ENCODE measurements around the gene ARID1B.

The ARID1B gene

DNA sequence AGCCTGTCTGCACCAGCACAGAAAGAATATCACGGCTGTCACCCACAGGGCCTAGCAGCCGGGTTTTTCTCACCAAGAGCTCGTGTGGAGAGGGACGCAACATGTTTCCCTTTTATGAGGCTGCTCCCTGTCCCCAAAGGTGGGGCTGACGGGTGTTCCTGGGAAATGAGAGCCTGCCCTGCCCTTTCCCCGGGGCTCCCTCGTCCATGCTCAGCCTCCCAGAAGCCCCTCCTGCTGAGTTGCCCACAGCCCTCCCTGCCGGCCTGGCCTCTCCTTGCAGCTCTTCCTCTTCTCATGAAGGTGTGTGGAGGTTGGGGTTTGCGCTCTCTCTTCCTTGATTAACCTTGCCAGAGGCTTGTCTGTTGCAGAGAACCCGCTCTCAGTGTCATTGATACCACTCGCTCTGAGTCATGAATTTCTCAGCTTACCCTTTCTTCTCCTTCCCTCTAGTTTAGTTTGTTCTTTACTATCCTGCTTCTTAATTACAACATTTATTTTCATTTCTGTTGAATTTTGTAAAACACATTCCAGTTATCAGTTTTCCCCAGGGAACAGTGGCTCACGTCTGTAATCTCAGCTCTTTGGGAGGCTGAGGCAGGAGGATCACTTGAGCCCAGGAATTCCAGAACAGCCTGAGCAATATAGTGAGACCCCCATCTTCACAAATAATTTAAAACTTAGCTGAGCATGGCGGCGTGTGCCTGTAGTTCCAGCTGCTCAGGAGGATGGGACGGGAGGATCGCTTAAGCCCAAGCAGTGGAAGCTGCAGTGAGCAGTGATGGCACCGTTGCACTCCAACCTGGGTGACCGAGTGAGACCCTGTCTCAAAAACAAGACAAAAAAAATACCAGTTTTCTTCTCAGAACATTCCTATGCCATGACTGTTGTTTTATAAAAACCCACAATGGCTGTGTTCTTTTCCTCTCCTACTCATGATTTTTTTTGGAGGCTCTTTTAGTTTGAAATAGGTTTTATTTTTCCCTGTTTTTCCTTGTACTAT lies 442.3 kb downstream of the ARID1B start:
- DNase-seq (ENCODE audit: low read depth in 4 of 4, low spot score in 1 of 4), result no peak

DNA sequence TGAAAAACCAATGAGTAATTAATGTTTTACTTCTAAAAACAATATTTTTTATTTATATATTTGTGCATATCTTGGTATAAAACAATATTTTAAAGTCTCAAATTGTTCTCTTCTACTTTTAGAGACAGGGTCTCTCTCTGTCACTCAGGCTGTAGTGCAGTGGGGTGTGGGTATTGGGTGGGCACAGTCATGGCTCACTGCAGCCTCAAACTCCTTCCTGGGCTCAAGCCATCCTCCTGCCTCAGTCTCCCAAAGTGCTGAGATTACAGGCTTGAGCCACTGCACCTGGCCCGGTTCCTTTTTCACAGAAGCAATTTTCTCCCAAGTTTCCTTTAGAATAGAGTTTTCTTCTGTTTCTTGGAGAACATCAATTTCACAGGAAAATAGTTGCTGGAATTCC lies 443.3 kb downstream of the ARID1B start:
- no peak for DNase-seq (ENCODE audit: low read depth in 4 of 4, low spot score in 1 of 4)

DNA sequence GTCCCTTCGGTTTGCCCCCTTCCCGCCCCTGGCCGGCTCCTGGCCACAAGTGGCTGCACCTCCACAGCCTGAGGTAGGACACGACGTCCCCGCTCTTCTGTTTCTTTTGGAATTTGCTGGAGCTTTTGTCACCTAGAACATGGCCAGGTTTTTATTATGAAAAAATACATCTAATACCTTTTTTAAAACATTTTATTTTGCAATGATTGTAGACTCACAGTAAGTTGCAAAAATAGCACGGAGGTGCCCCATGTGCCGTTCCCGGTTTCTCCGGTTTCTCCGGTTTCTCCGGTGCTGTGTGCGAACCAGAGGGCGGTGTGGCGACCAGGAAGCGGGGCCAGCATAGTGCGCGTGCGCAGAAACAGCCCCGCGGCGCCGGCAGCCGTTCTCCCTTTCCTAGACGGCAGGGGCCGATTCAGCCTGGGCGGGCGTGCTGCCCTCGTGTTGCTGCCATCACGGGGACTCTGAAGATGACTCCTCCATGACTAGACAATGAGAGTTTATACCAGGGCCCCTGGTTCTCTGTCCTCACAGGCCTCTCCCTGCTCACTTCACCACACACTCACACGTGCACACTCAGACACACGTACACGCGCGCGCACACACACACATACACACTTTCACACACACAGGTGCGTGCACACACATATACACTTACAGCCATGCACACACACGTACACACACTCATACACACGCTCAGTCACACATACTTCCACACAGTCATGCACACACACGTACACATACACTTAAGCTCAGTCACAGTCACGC lies 444.1 kb downstream of the ARID1B start:
- DNase-seq (ENCODE audit: low read depth in 4 of 4, low spot score in 1 of 4), result peak; percentile 60 to 77 (median 72)

DNA sequence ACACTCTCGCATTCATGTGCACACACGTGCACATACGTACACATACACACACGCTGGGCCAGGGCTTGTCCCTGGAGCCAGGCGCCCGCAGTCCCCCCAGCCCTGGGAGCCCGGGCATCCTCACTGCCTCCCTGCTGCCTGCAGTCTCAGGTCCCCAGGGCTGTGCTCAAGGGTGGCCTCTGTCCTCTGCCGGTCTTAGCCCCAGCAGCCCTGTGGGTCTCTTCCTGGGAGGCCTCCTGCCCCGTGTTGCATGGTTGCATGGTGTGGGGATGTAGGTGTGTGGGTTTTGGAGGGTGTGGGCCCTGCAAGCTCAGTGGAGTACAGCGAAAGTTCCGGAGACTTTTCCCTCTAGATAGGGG lies 444.6 kb downstream of the ARID1B start:
- no peak for DNase-seq (ENCODE audit: low read depth in 4 of 4, low spot score in 1 of 4)

DNA sequence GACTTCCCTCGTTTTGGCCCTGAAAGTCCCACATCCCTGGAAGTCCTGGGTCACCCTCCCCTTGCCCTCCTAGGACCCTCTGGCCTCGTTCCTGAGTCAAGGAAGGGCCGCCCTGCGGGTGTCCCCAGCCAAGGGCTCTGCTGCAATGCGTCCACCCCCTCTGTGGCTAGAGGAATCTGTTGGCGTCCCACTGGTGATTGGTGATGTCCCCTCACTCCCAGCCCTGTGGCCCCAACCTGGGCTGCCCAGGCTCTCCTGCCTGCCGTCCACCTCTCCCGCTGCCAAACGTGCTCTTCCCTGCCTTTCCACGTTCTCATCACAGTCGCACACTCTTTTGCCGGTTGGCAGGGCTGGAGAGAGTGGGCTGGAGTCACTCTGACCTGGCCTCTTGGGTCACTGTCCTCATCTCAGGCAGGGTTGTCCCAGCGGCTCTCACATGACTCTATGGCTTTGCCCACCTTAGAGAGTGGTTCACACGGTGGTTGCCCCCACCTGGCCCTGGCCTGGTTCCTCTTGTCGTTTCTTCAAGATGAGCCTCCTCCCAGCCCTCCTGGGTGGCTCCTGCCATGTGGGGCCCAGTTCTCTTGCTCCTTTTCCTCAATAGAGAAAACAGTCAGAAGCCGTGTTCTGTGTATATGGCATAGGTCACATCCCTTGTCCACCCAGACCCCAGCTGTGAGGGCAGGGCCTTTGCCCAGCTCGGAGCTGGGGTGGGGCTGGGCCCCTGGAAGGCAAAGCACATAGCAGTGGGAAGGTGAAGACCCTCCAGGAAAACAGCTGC lies 445.2 kb downstream of the ARID1B start:
- DNase-seq (ENCODE audit: low read depth in 4 of 4, low spot score in 1 of 4), result no peak

DNA sequence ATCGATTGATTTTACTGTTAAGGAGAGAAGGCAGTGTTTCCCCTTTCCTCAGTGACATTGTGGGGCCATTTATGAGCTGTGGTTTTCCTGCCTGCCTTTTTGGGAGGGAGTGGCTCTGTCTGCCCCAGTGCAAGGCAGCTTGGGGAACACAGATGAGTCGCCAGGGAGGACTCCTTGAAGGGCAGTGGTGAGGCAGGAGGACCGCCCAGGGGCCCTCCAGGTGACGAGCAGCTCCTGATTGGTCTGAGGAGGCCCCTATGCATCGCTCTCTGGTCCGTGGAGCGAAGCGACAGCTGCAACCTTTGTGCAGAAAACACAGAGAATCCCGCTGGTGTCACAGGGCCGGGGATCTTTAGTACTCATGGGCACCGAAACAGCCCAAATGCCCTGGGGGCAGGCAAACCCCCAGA lies 445.8 kb downstream of the ARID1B start:
- no peak for DNase-seq (ENCODE audit: low read depth in 4 of 4, low spot score in 1 of 4)

DNA sequence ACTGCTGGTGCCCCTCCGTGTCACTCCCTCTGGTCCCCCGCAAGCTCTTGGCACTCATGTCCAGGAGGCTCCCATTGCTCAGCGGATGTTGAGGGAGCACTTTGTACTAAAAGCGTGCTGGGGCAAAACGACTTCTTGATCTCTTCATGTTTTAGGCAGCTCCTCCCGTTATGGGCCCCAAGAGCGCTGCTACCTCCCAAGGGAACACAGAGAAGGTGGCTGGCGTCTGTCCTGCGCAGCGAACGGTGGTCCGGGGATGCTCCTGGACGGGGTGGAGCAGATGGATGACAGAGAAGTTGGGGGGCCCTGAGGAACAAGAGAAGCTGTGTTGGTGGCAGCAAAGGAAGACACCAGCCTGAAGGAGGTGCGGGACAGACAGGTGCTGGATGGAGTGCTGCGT lies 446.3 kb downstream of the ARID1B start:
- DNase-seq (ENCODE audit: low read depth in 4 of 4, low spot score in 1 of 4), result no peak

DNA sequence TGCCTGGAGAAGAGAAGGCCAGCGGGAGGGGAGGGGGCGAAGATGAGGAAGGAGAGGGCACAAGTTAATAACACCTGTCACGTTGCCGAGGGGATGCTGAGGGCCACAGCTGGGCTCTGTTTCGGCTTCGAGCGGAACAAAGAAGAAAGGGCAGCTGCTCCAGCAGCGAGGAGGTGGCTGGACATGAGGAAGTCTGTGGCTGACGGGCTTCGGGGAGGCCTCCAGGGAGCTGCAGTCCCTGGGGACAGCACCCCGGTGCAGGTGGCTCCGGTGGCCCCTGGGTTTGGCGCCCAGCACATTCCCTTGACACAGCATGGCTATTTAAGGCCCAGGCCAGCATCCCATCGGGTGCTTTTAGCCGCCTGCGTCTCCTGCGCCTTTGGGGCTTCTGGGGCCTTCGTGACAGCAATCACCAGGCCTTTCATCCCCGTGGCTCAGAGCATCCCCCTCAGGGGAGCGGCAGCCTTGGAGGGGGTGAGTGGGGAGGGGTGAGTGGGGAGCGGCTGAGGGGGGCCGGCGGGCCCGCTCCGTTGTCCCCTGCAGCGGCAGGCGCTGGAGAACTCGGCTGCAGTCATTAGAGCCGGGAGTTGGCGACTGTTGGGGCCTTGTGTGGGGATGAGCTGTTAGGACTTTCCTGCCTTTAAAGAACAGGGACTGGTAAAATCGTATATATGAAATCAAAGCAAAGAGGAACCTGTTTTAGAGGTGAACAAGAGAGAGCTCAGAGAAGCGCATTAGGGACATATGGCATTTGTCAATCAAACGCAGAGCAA lies 447.2 kb downstream of the ARID1B start:
- DNase-seq (ENCODE audit: low read depth in 4 of 4, low spot score in 1 of 4), result no peak

DNA sequence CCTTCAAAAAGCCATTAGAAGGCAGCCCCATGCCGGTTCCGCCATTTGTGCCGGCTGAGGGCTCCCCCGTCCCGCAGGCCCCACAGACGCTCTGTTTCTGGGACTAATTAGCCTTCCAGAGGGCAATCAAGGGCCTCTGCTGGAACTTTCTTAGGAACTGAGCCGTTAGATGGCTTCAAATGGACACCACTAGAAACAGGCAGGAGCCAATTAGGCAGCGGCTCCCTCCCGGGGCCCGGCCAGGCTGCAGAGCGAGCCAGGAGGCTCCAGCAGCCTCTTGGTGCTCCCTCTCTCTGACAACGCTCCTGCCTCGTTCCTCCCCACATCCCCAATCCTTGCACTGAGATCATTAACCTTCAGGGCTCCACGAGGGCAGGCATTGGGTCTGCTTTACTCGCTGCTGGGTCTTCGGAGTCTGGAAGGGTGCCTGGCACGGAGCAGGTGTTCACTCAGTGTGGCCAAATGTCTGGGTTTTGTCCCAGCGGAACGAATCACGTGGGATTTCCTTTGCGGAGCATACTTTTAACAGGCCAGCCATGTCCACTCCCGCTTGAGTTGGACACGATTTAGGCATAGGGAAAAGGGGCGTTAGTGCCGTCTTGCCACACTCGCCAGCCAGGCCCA lies 447.9 kb downstream of the ARID1B start:
- DNase-seq (ENCODE audit: low read depth in 4 of 4, low spot score in 1 of 4), result no peak

DNA sequence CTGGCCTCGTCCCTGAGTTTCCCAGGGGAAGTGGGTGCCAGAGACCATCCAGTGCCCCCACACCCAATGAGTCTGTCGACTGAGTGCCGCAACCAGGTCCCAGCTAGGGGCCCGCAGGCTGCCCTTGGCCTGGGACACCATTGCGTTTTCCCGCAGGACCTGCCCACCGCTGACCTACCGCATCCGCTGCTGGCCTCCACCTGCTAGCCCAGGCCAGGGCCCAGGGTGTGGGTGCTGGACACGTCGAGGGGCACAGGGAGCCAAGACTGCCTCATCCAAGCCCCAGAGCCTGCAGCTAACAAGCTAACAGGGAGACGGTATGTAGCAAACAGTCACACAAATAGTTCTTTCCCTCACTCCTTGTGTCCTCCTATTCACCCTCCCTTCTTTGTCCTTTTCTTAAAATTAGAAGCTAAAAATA lies 448.4 kb downstream of the ARID1B start:
- no peak for DNase-seq (ENCODE audit: low read depth in 4 of 4, low spot score in 1 of 4)

DNA sequence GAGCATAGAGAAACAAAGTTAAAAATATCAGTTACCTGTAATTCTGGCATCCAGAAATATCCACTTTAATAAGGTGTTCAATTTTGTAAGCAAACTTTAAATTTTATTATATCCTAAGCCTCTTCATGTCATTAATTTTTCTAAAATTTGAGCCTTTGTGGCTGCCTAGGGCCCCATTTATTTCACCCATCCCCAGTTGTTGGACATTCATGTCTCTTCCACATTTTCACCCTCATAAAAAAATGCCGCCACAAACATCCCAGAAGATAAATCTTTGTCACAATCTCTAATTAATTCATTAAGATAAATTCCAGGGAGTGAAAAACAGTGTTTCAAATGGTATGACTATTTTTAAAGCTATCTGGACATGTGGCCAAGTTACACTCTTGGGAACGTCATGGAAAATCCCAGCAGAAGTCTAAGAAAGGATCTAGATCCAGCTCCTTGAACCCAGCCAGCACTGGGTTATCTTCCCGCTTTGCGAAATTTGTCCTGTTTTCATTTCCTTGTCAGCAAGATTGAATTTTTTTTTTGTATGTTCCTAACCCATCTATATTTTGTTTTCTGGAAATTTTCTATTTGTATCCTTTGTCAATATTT lies 448.9 kb downstream of the ARID1B start:
- no peak for DNase-seq (ENCODE audit: low read depth in 4 of 4, low spot score in 1 of 4)

DNA sequence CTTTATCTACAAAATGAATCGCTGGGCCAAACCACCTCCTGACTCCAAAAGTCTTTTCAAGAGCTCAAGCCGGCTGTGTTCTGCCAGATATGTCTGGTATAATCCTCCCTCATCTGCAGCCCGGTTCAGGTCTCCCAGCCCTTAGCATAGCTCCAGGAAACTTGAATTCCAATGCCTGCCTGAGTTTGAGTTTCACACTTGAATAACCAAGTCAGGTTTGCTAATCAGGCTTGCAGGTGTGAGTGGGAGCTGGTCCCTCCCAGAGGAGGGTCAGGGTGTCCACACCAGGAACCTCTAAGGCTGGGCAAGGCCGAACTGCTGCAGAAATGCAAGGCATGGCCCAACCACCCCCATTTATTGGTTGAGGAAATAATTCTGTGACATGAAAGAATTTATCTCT lies 449.6 kb downstream of the ARID1B start:
- no peak for DNase-seq (ENCODE audit: low read depth in 4 of 4, low spot score in 1 of 4)

DNA sequence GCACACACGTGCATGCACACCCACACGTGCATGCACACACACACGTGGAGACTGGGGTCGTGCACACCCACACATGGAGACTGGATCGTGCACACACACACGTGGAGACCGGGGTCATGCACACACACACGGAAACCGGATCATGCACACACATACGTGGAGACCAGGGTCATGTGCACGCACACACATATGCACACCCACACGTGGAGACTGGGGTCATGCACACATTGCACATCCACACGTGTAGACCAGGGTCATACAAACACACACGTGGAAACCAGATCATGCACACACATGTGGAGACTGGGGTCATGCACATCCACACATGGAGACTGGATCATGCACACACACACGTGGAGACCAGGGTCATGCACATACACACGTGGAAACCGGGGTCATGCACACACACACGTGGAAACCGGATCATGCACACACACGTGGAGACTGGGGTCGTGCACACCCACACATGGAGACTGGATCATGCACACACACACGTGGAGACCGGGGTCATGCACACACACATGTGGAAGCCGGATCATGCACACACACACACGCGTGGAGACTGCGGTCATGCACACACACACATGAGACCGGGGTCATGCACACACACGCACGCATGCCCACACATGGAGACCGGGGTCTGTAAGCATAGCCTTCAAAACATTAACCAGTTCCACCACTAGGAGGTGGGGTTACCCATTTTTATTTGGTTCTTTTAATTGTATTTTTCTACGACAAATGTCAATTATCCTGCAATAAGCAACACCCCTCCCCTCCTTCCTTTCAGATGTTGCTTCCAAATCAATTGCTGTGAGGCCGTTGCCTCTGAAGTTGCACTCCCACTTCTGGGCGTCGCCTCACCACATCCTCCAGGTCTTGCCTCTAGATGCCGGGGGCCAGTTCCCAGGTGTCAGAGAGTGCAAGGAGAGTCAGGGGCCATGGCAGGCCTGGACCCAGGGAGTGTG lies 450.3 kb downstream of the ARID1B start:
- no peak for DNase-seq (ENCODE audit: low read depth in 4 of 4, low spot score in 1 of 4)

DNA sequence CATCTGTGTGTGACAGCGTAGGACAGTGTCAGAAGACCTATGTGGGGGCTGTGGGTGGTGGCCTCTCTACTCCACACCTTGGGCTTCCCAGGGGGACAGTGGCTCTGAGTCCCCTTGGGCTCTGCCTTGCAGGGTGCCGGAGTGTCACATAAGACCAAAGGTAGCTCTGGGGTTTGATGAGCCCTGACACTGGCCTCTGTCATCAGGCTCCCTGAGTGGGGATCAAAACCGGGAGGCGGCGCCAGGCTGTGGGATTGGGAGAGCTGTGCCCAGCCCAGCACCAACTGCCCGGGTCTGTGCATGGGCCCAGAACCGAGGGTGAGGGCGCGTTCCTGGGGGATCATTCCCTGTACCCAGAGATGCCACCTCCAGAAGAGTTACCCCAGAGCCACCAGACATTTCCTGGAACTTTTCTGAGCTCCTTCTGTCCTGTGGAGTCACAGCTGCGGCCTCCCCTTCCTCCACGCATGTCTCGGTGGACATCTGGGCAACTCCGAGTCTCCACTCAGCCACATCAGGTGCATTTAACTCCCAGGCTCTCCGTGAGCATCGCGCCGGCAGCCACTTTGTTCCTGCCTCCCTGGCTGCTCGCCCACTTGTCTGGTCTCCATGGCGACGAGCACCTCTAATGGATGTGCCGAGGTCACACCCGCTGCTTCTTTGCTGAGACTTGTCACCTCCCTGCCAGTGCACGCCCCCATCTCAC lies 451.4 kb downstream of the ARID1B start:
- no peak for DNase-seq (ENCODE audit: low read depth in 4 of 4, low spot score in 1 of 4)

DNA sequence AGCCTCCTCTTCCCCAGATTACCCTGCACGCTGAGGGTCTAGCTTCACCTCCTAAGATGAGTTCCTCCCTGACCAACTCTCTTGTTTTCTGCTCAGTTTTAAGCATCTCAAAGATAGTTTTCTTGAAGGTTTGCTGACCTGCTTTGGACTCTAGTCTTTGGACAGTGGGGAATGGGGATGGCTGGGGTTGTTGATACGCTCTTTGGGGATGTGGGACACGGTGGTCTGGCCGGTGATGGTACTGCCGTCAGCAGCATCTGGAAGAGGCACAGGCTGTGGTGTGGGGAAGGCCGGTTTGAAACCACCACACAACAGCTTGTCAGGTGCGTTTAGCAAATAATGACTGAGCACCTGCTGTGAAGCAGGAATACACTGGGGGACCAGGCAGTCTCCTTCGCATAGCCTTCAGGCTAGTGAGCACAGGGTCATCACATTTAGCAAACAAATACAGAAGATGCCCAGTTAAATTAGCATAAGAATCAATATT lies 452.0 kb downstream of the ARID1B start:
- no peak for DNase-seq (ENCODE audit: low read depth in 4 of 4, low spot score in 1 of 4)

DNA sequence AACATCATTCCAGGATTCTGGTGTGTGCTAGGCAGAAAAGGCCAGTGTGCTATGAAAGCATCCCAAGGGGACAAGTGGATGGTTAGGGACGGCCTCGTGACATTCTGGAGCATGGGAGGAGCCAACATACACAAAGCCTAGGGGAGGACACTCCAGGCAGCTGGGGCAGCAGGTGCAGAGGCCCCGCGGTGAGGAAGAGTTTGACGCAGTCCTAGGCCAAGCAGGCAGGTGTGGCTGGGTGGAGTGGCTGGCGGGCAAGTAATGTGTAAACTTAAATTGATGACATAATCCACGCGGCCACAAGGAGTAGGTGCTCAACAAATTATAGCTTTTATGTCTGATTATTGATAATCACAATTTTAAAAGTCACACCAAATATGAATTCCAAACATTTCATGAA lies 452.5 kb downstream of the ARID1B start:
- no peak for DNase-seq (ENCODE audit: low read depth in 4 of 4, low spot score in 1 of 4)

DNA sequence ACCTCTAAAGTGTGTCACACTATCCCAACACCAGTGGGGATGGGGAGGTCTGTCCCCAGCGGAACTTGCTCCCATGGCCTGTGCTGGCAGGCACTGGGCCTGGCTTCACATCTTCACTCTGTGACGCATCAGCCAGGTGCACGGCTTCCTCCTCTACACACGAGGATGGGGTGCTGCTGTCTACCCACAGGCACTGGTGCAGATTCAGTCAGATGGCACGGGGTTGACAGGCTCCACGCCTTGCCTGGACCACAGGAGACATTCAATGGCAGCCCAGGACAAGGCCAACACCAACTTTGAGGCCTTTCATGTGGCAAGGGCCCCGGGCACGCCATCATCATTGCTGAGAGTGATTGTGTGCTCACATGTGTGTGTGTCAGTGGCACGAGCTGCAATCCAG lies 453.7 kb downstream of the ARID1B start:
- no peak for DNase-seq (ENCODE audit: low read depth in 4 of 4, low spot score in 1 of 4)
